ENCODE results near the gene SLC7A14. TPM values are rescaled to one million over a fixed set of nuclear protein-coding genes. Genes with fewer than 3 reads are reported as not detected.

SLC7A14 gene
- total and polyA plus RNA-seq, 10 of the 15 experiments (the other 5 are each of a cell fraction or from before 2014, with no cell fraction given): not detected

DNA sequence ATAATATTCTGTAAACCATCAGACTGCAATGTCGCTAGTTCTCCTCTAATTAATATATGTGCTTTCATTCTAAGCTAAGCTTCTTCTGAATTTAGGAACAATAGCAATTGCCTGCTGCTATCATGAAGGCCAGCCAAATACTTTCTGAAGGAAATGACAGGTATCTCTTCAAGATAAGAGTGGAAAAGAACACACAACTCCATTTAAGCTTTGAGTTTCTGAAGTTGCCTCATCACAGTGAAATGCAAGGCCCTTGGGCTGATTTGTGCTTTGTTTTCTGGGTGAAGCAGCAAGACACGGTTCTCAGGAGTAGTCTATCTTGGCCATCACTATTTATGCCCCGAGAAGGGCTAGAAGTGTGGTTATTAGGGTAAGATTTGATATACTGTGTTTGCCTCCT, 6.2 kb downstream of the SLC7A14 start:
- CTCF ChIA-PET: no interaction called here
- no peak for FAIRE-seq
- intact Hi-C loops (cut with micrococcal nuclease; ENCODE audit: unreplicated experiment): no loop called here

More for the DNA sequence above, 6.2 kb downstream of the SLC7A14 start:
- WGBS (ENCODE audit: insufficient coverage, insufficient replicate concordance, low lambda C conversion rate, missing lambda C conversion rate): 7% methylated on average over 3 of the region's 3 CpGs
- H3K9me3 ChIP-seq (replicated peaks; ENCODE audit: control insufficient read depth, insufficient read depth, low read length): peaks cover 3% of the 10 kb centered on the region; the same call in 2 of the 3 replicates
- no peaks in the 10 kb centered on the region for H3K79me2 ChIP-seq (ENCODE audit: control insufficient read depth, insufficient read depth, low read length)
- H3K9ac ChIP-seq (ENCODE audit: control insufficient read depth, insufficient read depth, low read length): no peak overlapping the region
- no peak overlapping the region for H3K4me3 ChIP-seq
- ChIA-PET SMC1A (ENCODE audit: uncharacterized antibody, unreplicated experiment) (no interaction called here), RAD21 (ENCODE audit: unreplicated experiment) (no interaction called here), POLR2A (no interaction called here)
- no peak overlapping the region for H3K27ac ChIP-seq (ENCODE audit: control insufficient read depth, insufficient read depth)
- no peaks in the 10 kb centered on the region for H4K20me1 ChIP-seq (ENCODE audit: control insufficient read depth, insufficient read depth)
- no peak overlapping the region for H2AFZ ChIP-seq (ENCODE audit: control insufficient read depth, low read depth, low read length)
- TF ChIP-seq RFX5 (IDR thresholded peaks at IDR 0.05; ENCODE audit: low read depth, low read length) (no peak), RAD21 (IDR thresholded peaks at IDR 0.05; ENCODE audit: insufficient read depth, low read depth, low read length) (no peak), NR2F1 (conservative IDR thresholded peaks at IDR 0.05) (no peak), BRCA1 (IDR thresholded peaks at IDR 0.05; ENCODE audit: low read depth, low read length) (no peak), RBBP5 (conservative IDR thresholded peaks at IDR 0.05) (no peak), SREBF2 (IDR thresholded peaks at IDR 0.05; ENCODE audit: low read length) (no peak), PML (IDR thresholded peaks at IDR 0.05; ENCODE audit: low read length) (no peak), MXI1 (IDR thresholded peaks at IDR 0.05; ENCODE audit: low read depth, low read length) (no peak)
- TF ChIP-seq, protein P1, sequence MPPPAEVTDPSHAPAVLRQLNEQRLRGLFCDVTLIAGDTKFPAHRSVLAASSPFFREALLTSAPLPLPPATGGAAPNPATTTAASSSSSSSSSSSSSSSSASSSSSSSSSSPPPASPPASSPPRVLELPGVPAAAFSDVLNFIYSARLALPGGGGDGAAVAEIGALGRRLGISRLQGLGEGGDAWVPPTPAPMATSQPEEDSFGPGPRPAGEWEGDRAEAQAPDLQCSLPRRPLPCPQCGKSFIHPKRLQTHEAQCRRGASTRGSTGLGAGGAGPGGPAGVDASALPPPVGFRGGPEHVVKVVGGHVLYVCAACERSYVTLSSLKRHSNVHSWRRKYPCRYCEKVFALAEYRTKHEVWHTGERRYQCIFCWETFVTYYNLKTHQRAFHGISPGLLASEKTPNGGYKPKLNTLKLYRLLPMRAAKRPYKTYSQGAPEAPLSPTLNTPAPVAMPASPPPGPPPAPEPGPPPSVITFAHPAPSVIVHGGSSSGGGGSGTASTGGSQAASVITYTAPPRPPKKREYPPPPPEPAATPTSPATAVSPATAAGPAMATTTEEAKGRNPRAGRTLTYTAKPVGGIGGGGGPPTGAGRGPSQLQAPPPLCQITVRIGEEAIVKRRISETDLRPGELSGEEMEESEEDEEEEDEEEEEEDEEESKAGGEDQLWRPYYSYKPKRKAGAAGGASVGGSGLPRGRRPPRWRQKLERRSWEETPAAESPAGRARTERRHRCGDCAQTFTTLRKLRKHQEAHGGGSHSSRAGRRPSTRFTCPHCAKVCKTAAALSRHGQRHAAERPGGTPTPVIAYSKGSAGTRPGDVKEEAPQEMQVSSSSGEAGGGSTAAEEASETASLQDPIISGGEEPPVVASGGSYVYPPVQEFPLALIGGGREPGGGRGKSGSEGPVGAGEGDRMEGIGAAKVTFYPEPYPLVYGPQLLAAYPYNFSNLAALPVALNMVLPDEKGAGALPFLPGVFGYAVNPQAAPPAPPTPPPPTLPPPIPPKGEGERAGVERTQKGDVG (CRISPR knock-in tag; IDR thresholded peaks at IDR 0.05): no peak
- TF ChIP-seq, protein P2, sequence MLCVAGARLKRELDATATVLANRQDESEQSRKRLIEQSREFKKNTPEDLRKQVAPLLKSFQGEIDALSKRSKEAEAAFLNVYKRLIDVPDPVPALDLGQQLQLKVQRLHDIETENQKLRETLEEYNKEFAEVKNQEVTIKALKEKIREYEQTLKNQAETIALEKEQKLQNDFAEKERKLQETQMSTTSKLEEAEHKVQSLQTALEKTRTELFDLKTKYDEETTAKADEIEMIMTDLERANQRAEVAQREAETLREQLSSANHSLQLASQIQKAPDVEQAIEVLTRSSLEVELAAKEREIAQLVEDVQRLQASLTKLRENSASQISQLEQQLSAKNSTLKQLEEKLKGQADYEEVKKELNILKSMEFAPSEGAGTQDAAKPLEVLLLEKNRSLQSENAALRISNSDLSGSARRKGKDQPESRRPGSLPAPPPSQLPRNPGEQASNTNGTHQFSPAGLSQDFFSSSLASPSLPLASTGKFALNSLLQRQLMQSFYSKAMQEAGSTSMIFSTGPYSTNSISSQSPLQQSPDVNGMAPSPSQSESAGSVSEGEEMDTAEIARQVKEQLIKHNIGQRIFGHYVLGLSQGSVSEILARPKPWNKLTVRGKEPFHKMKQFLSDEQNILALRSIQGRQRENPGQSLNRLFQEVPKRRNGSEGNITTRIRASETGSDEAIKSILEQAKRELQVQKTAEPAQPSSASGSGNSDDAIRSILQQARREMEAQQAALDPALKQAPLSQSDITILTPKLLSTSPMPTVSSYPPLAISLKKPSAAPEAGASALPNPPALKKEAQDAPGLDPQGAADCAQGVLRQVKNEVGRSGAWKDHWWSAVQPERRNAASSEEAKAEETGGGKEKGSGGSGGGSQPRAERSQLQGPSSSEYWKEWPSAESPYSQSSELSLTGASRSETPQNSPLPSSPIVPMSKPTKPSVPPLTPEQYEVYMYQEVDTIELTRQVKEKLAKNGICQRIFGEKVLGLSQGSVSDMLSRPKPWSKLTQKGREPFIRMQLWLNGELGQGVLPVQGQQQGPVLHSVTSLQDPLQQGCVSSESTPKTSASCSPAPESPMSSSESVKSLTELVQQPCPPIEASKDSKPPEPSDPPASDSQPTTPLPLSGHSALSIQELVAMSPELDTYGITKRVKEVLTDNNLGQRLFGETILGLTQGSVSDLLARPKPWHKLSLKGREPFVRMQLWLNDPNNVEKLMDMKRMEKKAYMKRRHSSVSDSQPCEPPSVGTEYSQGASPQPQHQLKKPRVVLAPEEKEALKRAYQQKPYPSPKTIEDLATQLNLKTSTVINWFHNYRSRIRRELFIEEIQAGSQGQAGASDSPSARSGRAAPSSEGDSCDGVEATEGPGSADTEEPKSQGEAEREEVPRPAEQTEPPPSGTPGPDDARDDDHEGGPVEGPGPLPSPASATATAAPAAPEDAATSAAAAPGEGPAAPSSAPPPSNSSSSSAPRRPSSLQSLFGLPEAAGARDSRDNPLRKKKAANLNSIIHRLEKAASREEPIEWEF (IDR thresholded peaks at IDR 0.05; ENCODE audit: insufficient replicate concordance, low read depth, low read length): no peak
- TF ChIP-seq, protein P3, sequence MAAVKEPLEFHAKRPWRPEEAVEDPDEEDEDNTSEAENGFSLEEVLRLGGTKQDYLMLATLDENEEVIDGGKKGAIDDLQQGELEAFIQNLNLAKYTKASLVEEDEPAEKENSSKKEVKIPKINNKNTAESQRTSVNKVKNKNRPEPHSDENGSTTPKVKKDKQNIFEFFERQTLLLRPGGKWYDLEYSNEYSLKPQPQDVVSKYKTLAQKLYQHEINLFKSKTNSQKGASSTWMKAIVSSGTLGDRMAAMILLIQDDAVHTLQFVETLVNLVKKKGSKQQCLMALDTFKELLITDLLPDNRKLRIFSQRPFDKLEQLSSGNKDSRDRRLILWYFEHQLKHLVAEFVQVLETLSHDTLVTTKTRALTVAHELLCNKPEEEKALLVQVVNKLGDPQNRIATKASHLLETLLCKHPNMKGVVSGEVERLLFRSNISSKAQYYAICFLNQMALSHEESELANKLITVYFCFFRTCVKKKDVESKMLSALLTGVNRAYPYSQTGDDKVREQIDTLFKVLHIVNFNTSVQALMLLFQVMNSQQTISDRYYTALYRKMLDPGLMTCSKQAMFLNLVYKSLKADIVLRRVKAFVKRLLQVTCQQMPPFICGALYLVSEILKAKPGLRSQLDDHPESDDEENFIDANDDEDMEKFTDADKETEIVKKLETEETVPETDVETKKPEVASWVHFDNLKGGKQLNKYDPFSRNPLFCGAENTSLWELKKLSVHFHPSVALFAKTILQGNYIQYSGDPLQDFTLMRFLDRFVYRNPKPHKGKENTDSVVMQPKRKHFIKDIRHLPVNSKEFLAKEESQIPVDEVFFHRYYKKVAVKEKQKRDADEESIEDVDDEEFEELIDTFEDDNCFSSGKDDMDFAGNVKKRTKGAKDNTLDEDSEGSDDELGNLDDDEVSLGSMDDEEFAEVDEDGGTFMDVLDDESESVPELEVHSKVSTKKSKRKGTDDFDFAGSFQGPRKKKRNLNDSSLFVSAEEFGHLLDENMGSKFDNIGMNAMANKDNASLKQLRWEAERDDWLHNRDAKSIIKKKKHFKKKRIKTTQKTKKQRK (IDR thresholded peaks at IDR 0.05; ENCODE audit: low read depth, low read length): no peak
- DNase-seq (ENCODE audit: low read depth, low spot score): no peak
- peaks cover under 1 to 15% of the 10 kb centered on the region in 2 experiments for H3K27me3 ChIP-seq (replicated peaks in 1 of 2; ENCODE audit: control insufficient read depth in 2 of 2, insufficient read depth in 2 of 2, low read length in 1 of 2)
- no TSS peak for BruUV-seq (replicated peaks)
- no peak overlapping the region for H3K4me2 ChIP-seq (ENCODE audit: control insufficient read depth, insufficient read depth)
- ATAC-seq: no peak
- H3K36me3 ChIP-seq (ENCODE audit: control insufficient read depth in 2 of 2, insufficient read depth in 2 of 2, low read length in 1 of 2): no peaks in the 10 kb centered on the region
- H3K4me1 ChIP-seq (ENCODE audit: control insufficient read depth, insufficient read depth, low read length): no peaks in the 10 kb centered on the region
- in situ Hi-C loops (cut with MboI): no loop called here
